HG03060 (cell line): Measurements from ENCODE around the gene RBM44.
"Not testable (repeated sequence)": the region's sequence is repeated elsewhere in the genome, so short reads cannot be mapped to it uniquely, and the experiment has no call there.

Experiments used
- ATAC-seq: cut with Tn5 transposase; IDR thresholded peaks from one replicate; pipeline ENCODE4 v1.9.1; 2021; ENCODE audit warnings: low read depth, moderate number of reproducible peaks; ENCODE audit not compliant: unreplicated experiment

Gene RBM44

DNA sequence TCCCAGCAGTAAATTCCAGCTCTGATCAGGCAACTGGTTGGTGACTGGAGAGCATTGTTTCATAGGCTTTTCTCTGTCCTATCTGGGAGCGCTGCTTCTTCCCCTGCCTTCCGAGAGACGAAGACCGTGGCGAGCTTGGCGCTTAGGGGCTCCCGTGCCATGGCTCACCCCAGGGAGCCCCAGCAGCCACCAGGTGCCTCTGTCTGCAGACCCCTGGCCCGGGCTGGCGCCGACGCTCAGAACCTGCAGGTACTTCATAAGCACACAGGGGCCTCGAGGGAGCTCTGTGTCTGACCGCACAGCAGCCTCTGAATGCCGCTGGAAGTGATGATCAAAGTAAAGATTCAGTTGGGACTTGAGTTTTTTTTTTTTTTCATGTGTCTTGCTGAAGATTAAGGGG lies 19.1 kb upstream of the RBM44 start:
- no peak for ATAC-seq

GRCh38 chr2:237782181-237782580 lies 16.4 kb upstream of the RBM44 start:
- no peak for ATAC-seq

GRCh38 chr2:237783678-237784077 lies 14.9 kb upstream of the RBM44 start:
- ATAC-seq = not testable (repeated sequence)

- ATAC-seq = no peak
Measured at GRCh38 chr2:237786936-237787335, 11.6 kb upstream of the RBM44 start.

DNA sequence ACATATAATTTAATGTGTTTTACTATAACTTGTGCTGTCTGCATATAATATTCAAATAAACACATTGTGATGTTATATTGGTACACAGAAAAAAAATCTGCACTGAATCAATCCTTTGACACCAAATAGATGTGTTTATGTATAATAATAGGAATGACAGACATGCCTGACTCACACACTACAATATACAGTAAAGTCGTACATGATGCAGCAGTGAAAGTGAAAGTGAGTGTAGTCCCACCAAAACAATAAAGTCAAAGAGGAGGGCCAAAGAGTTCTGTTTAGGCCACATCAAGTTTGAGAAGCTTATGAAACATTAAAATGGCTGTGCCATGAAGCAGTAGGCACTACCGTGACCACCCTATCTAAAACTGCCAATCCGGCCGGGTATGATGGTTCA lies 8.2 kb upstream of the RBM44 start:
- no peak for ATAC-seq

GRCh38 chr2:237791977-237792727 lies 6.4 kb upstream of the RBM44 start:
- no peak for ATAC-seq

DNA sequence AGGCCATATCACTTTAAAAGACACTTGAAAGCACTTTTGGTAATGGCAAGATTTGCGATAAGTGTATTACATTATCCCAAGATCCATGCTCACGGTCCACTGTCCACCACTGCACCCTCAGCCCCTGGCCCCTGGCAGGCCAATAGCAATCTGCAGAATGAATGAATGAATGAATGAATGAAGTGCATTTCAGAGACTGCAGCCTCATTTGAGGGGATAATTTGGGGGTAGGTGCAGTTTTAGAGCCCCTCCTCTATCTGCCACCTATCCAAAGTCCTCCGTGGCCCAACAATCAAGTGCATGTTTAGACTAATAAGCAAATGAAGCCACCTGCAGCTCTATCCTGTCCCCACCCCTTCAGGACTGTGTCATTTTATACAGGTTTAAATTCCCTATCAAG lies 1.3 kb upstream of the RBM44 start:
- ATAC-seq = no peak

GRCh38 chr2:237799060-237799428 lies 465 bp downstream of the RBM44 start:
- no peak for ATAC-seq

DNA sequence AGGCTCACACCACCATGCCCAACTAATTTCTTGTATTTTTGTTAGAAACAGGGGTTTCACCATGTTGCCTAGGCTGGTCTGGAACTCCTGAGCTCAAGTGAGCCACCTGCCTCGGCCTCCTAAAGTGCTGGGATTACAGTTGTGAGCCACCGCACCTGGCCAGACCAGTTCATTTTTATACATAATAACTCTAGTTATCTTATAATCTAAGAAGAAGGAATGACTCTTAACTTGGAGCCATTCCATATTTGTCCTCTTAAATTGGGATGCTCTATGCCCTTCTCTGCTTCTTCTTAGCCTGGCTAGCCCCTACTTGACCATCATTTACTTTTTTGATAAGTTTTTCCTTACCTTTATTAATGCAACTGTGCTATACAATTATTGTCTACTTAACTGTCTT lies 2.9 kb downstream of the RBM44 start:
- no peak for ATAC-seq

DNA sequence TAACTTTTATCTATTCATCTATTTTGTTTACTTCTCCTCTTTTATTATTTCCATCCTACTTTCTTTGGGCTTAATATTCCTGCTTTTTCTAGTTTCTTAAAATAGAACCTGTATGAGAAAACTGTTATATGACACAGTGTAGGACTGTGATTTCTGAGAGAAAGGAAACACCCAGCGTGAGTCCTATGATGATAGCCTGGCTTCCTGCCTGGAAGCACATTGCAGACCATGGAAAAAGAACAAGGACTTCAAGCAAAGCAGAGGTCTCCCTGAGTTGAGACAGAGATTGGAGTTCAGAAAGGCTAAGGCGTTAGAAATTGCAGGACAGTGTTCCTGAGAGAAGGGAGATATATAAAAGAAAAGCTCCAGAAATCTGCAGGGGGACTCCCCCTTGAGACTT lies 7.8 kb downstream of the RBM44 start:
- no peak for ATAC-seq

- ATAC-seq = no peak
Measured at GRCh38 chr2:237815637-237816036, 17.1 kb downstream of the RBM44 start.

- no peak for ATAC-seq
Measured at GRCh38 chr2:237816531-237816930, 18.0 kb downstream of the RBM44 start.

DNA sequence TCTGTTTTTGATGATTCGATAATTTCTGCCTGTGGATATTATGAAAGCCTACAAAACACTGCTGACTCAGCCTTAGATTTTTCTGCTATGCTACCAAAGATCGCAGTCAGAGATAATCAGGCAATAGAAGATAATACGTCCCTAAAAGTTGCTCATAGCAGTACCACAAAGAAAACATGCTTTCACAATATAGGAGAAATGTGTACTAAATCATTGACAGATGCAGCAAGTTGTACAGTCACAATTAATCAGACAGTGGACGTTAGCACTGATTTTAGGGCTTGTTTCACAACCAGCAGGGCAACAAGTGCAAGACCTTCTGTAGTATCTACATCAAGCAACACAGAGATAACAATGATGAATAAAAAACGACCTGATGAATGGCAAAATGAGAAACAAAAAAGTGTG lies 19.5 kb downstream of the RBM44 start:
- ATAC-seq = no peak

DNA sequence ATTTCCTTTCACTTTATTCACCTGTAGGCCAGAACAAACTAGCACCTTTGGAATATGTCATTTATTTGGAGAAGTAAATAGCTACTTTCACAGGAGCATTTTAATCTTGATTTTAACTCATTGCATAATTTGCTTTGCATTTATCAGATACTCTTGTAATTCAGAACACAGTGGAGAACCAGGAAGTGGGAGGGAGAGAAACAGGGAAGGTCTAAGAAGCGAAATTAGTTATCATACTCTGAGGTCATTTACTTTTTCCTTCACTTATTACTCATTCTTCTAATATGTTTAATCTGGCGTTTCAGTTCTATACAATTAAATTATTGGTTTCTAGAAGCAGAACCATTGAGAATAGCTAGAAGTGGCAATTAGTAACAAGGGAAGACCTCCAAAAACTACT lies 20.7 kb downstream of the RBM44 start:
- no peak for ATAC-seq

- ATAC-seq = no peak
Measured at GRCh38 chr2:237820421-237820820, 21.8 kb downstream of the RBM44 start.

DNA sequence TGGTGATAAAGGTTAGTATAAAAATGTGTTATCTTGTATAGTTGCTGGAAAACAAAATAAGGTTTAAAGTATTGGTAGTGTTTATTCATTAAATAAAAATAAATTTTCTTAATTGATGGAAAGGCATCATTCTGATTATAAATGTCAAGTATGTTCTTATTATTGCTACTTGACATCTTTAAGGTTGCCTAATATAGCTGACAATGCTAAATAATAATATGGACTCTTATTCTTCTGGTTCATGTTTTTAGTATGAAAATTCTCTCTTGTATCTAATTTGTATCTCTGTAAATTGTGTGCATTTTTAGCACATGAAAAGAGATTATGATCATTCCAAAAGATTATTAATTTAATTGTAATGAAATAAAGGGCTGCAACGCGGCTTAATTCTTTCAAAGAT lies 25.0 kb downstream of the RBM44 start:
- no peak for ATAC-seq

GRCh38 chr2:237824085-237824484 lies 25.5 kb downstream of the RBM44 start:
- ATAC-seq = no peak

- no peak for ATAC-seq
Measured at GRCh38 chr2:237827421-237827987, 28.9 kb downstream of the RBM44 start.

DNA sequence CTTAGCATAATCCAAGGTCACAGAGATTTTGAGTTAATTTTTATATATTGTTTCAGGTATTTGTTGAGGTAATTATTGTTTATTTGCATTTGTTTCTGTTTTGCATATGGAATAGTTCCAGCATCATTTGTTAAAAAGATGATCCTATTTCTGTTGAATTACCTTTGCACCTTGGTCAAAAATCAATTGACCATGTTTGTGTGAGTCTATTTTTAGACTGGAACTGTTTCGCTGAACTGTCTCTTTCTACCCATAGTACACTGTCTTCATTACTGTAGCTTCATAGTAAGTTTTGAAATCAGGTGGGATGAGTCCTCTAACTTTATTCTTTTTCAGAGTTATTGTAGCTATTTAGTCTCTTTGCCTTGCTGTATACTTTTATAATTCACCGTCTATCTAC lies 31.9 kb downstream of the RBM44 start:
- no peak for ATAC-seq

- ATAC-seq = no peak
Measured at GRCh38 chr2:237833546-237833945, 35.0 kb downstream of the RBM44 start.

- no peak for ATAC-seq
Measured at GRCh38 chr2:237835372-237835771, 36.8 kb downstream of the RBM44 start.

DNA sequence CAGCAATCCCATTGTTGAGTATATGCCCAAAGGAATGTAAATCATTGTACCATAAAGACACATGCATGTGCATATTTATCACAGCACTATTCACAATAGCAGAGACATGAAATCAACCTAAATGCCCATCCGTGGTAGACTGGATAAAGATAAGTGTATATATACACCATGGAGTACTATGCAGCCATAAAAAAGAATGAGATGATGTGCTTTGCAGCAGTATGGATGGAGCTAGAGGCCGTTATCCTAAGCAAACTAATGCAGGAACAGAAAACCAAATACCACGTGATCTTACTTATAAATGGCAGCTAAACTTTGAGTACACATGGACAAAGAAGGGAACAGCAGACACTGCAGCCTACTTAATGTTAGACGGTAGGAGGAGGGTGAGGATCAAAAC lies 42.5 kb downstream of the RBM44 start:
- no peak for ATAC-seq

- ATAC-seq = not testable (repeated sequence)
Measured at GRCh38 chr2:237848940-237849339, 50.4 kb downstream of the RBM44 start.
